Activated T-cell treated with anti-CD3 and anti-CD28 coated beads, Interleukin-2, amount 50 U/mL, for 24 hours (primary cell): ENCODE measurements around the gene RNF32.
A peak's percentile ranks its signal among the peaks of the same experiment; 100 is the strongest.
"Not testable (repeated sequence)": the region's sequence is repeated elsewhere in the genome, so short reads cannot be mapped to it uniquely, and the experiment has no call there.

Source experiments
- DNase-seq: peaks from one replicate; pipeline ENCODE4 v3.0.0-alpha.2; 2020
- H3K27ac Mint-ChIP-seq: 2 replicates; pipeline ENCODE4 v1.8.0; 2020; ENCODE audit warnings: mild to moderate bottlenecking, mixed read lengths
- H3K27me3 Mint-ChIP-seq: 2 replicates; pipeline ENCODE4 v1.8.0; 2020; ENCODE audit warnings: mixed read lengths
- H3K36me3 Mint-ChIP-seq: 2 replicates; pipeline ENCODE4 v1.8.0; 2020; ENCODE audit warnings: low read depth, mixed read lengths
- H3K4me1 Mint-ChIP-seq: 2 replicates; pipeline ENCODE4 v1.8.0; 2020; ENCODE audit warnings: low read depth, mixed read lengths
- H3K4me3 Mint-ChIP-seq: 2 replicates; pipeline ENCODE4 v1.8.0; 2020; ENCODE audit warnings: mild to moderate bottlenecking, moderate library complexity, mixed read lengths
- H3K9me3 Mint-ChIP-seq: 2 replicates; pipeline ENCODE4 v1.8.0; 2020; ENCODE audit warnings: mixed read lengths

Gene RNF32

GRCh38 chr7:156621652-156622051 lies 18.9 kb upstream of the RNF32 start:
- no peak overlapping the region for H3K27ac Mint-ChIP-seq
- no peaks in the 10 kb centered on the region for H3K36me3 Mint-ChIP-seq
- peaks cover 47% of the 10 kb centered on the region for H3K27me3 Mint-ChIP-seq
- H3K4me1 Mint-ChIP-seq, result peaks cover 8% of the 10 kb centered on the region
- no peak for DNase-seq
- H3K4me3 Mint-ChIP-seq, result no peak overlapping the region
- peaks cover 6% of the 10 kb centered on the region for H3K9me3 Mint-ChIP-seq

GRCh38 chr7:156625580-156625979 lies 15.0 kb upstream of the RNF32 start:
- Mint-ChIP-seq H3K27me3 (peaks cover 14% of the 10 kb centered on the region), H3K27ac (no peak overlapping the region), H3K4me1 (peaks cover 5% of the 10 kb centered on the region), H3K4me3 (no peak overlapping the region), H3K36me3 (no peaks in the 10 kb centered on the region), H3K9me3 (peaks cover 28% of the 10 kb centered on the region)
- no peak for DNase-seq

- no peak for DNase-seq
- no peak overlapping the region for H3K27ac Mint-ChIP-seq
- H3K4me1 Mint-ChIP-seq, result peaks cover 5% of the 10 kb centered on the region
- H3K4me3 Mint-ChIP-seq, result no peak overlapping the region
- no peaks in the 10 kb centered on the region for H3K36me3 Mint-ChIP-seq
- H3K27me3 Mint-ChIP-seq, result peaks cover 9% of the 10 kb centered on the region
- H3K9me3 Mint-ChIP-seq, result peaks cover 25% of the 10 kb centered on the region
Measured at GRCh38 chr7:156626220-156626895, 14.2 kb upstream of the RNF32 start.

- Mint-ChIP-seq H3K4me3 (no peak overlapping the region), H3K27me3 (peaks cover 9% of the 10 kb centered on the region), H3K9me3 (peaks cover 22% of the 10 kb centered on the region), H3K4me1 (peaks cover 5% of the 10 kb centered on the region), H3K36me3 (no peaks in the 10 kb centered on the region), H3K27ac (no peak overlapping the region)
- DNase-seq, result no peak
Measured at GRCh38 chr7:156628562-156628961, 12.0 kb upstream of the RNF32 start.

GRCh38 chr7:156629873-156630272 lies 10.7 kb upstream of the RNF32 start:
- Mint-ChIP-seq H3K9me3 (peaks cover 22% of the 10 kb centered on the region), H3K4me3 (no peak overlapping the region), H3K27ac (no peak overlapping the region), H3K4me1 (peaks cover 3% of the 10 kb centered on the region), H3K36me3 (no peaks in the 10 kb centered on the region), H3K27me3 (peaks cover 10% of the 10 kb centered on the region)
- no peak for DNase-seq

GRCh38 chr7:156634117-156634516 lies 6.5 kb upstream of the RNF32 start:
- Mint-ChIP-seq H3K27me3 (peaks cover 10% of the 10 kb centered on the region), H3K27ac (no peak overlapping the region), H3K36me3 (peaks cover 2% of the 10 kb centered on the region), H3K9me3 (peaks cover 12% of the 10 kb centered on the region), H3K4me3 (no peak overlapping the region), H3K4me1 (peaks cover 2% of the 10 kb centered on the region)
- no peak for DNase-seq

GRCh38 chr7:156635529-156636385 lies 4.8 kb upstream of the RNF32 start:
- H3K4me3 Mint-ChIP-seq, result no peak overlapping the region
- no peak for DNase-seq
- H3K36me3 Mint-ChIP-seq, result peaks cover 8% of the 10 kb centered on the region
- H3K4me1 Mint-ChIP-seq, result peaks cover 10% of the 10 kb centered on the region
- peaks cover 8% of the 10 kb centered on the region for H3K9me3 Mint-ChIP-seq
- peaks cover 18% of the 10 kb centered on the region for H3K27me3 Mint-ChIP-seq
- no peak overlapping the region for H3K27ac Mint-ChIP-seq

GRCh38 chr7:156637093-156637492 lies 3.5 kb upstream of the RNF32 start:
- Mint-ChIP-seq H3K27me3 (peaks cover 30% of the 10 kb centered on the region), H3K4me1 (peaks cover 18% of the 10 kb centered on the region)
- H3K9me3 Mint-ChIP-seq, DNase-seq, H3K27ac Mint-ChIP-seq, H3K4me3 Mint-ChIP-seq, H3K36me3 Mint-ChIP-seq: not testable (repeated sequence)

- Mint-ChIP-seq H3K4me3 (peak overlapping the region; percentile 73), H3K36me3 (peaks cover 8% of the 10 kb centered on the region), H3K27ac (no peak overlapping the region), H3K4me1 (peaks cover 18% of the 10 kb centered on the region), H3K27me3 (peaks cover 35% of the 10 kb centered on the region), H3K9me3 (peaks cover 8% of the 10 kb centered on the region)
- no peak for DNase-seq
Measured at GRCh38 chr7:156638443-156639077, 2.0 kb upstream of the RNF32 start.

- Mint-ChIP-seq H3K4me3 (peak overlapping the region; percentile 73), H3K27me3 (peaks cover 38% of the 10 kb centered on the region), H3K4me1 (peaks cover 18% of the 10 kb centered on the region), H3K27ac (peak overlapping the region; percentile 84), H3K9me3 (peaks cover 8% of the 10 kb centered on the region), H3K36me3 (peaks cover 8% of the 10 kb centered on the region)
- no peak for DNase-seq
Measured at GRCh38 chr7:156639426-156640256, 933 bp upstream of the RNF32 start.

GRCh38 chr7:156640949-156641485 lies 443 bp downstream of the RNF32 start:
- Mint-ChIP-seq H3K36me3 (peaks cover 8% of the 10 kb centered on the region), H3K9me3 (peaks cover 8% of the 10 kb centered on the region), H3K4me1 (peaks cover 18% of the 10 kb centered on the region), H3K27me3 (peaks cover 44% of the 10 kb centered on the region), H3K4me3 (peak overlapping the region; percentile 86), H3K27ac (peak overlapping the region; percentile 87)
- DNase-seq, result no peak

- Mint-ChIP-seq H3K27me3 (peaks cover 54% of the 10 kb centered on the region), H3K27ac (no peak overlapping the region), H3K36me3 (peaks cover 8% of the 10 kb centered on the region), H3K4me1 (peaks cover 18% of the 10 kb centered on the region), H3K4me3 (no peak overlapping the region), H3K9me3 (peaks cover 8% of the 10 kb centered on the region)
- DNase-seq, result no peak
Measured at GRCh38 chr7:156642306-156643045, 1.9 kb downstream of the RNF32 start.

GRCh38 chr7:156647330-156647729 lies 6.8 kb downstream of the RNF32 start:
- not testable (repeated sequence) for DNase-seq, H3K4me1 Mint-ChIP-seq, H3K9me3 Mint-ChIP-seq, H3K4me3 Mint-ChIP-seq, H3K36me3 Mint-ChIP-seq, H3K27ac Mint-ChIP-seq
- H3K27me3 Mint-ChIP-seq, result peaks cover 70% of the 10 kb centered on the region
